Trophoblast cell (in vitro differentiated cells and primary cell): ENCODE data around the gene PAIP2B. TPM values are rescaled to one million over a fixed set of nuclear protein-coding genes. Genes with fewer than 3 reads are reported as not detected.
A peak's percentile ranks its signal among the peaks of the same experiment; 100 is the strongest.

Source experiments
- DNase-seq, 2 donors: peaks; one replicate each; pipeline ENCODE4 v3.0.0-alpha.2; 2016
- H2AFZ ChIP-seq: 2 replicates; pipeline ENCODE4 v1.6.1; 2013; ENCODE audit warnings: low read length, moderate library complexity, mild to moderate bottlenecking; ENCODE audit not compliant: insufficient read depth, poor library complexity
- H2AK5ac ChIP-seq: 2 replicates; pipeline ENCODE4 v1.6.1; 2013; ENCODE audit warnings: mild to moderate bottlenecking, low read length
- H2BK120ac ChIP-seq: 2 replicates; pipeline ENCODE4 v1.6.1; 2013; ENCODE audit warnings: low read length, mild to moderate bottlenecking, moderate library complexity; ENCODE audit not compliant: insufficient read depth, poor library complexity
- H2BK12ac ChIP-seq: 2 replicates; pipeline ENCODE4 v1.6.1; 2013; ENCODE audit warnings: mild to moderate bottlenecking, low read length, moderate library complexity
- H2BK5ac ChIP-seq: 2 replicates; pipeline ENCODE4 v1.6.1; 2013; ENCODE audit warnings: low read length, low read depth, moderate library complexity, mild to moderate bottlenecking; ENCODE audit not compliant: poor library complexity
- H3K14ac ChIP-seq: 2 replicates; pipeline ENCODE4 v1.6.1; 2013; ENCODE audit warnings: mild to moderate bottlenecking, low read length
- H3K18ac ChIP-seq: 2 replicates; pipeline ENCODE4 v1.6.1; 2013; ENCODE audit warnings: mild to moderate bottlenecking, low read length
- H3K23ac ChIP-seq: 2 replicates; pipeline ENCODE4 v1.6.1; 2013; ENCODE audit warnings: low read length
- H3K27ac ChIP-seq: 2 replicates; pipeline ENCODE4 v1.5.1; 2013; ENCODE audit warnings: low read depth, mild to moderate bottlenecking, inconsistent platforms, low read length, moderate library complexity
- H3K27me3 ChIP-seq: 2 replicates; pipeline ENCODE4 v1.6.1; 2013; ENCODE audit warnings: inconsistent platforms, mild to moderate bottlenecking, low read length, moderate library complexity; ENCODE audit not compliant: insufficient read depth
- H3K36me3 ChIP-seq, 2 experiments: 1 replicate in 1 of 2; 2 replicates in 1 of 2; pipeline ENCODE4 v1.6.1; 2013; ENCODE audit warnings: low read length in 2 of 2, mild to moderate bottlenecking in 2 of 2, moderate library complexity in 1 of 2; ENCODE audit not compliant: insufficient read depth in 2 of 2, control insufficient read depth in 1 of 2
- H3K4ac ChIP-seq: 2 replicates; pipeline ENCODE4 v1.6.1; 2013; ENCODE audit warnings: low read depth, mild to moderate bottlenecking, low read length, moderate library complexity
- H3K4me1 ChIP-seq, 2 experiments: 1 replicate in 1 of 2; 2 replicates in 1 of 2; pipeline ENCODE4 v1.6.1; 2013; ENCODE audit warnings: low read length in 2 of 2, mild to moderate bottlenecking in 2 of 2, moderate library complexity in 1 of 2; ENCODE audit not compliant: insufficient read depth in 2 of 2, control insufficient read depth in 1 of 2
- H3K4me2 ChIP-seq: 2 replicates; pipeline ENCODE4 v1.6.1; 2013; ENCODE audit warnings: inconsistent platforms, mild to moderate bottlenecking, low read length, moderate library complexity
- H3K4me3 ChIP-seq: 2 replicates; pipeline ENCODE4 v1.5.1; 2013; ENCODE audit warnings: mild to moderate bottlenecking, low read depth, low read length, inconsistent platforms
- H3K79me1 ChIP-seq: one replicate; pipeline ENCODE4 v1.6.1; 2013; ENCODE audit warnings: low read length
- H3K79me2 ChIP-seq: 2 replicates; pipeline ENCODE4 v1.6.1; 2013; ENCODE audit warnings: low read length, mild to moderate bottlenecking; ENCODE audit not compliant: control insufficient read depth, insufficient read depth, poor library complexity
- H3K9ac ChIP-seq: 2 replicates; pipeline ENCODE4 v1.6.1; 2013; ENCODE audit warnings: mild to moderate bottlenecking, low read length
- H3K9me3 ChIP-seq: 2 replicates; pipeline ENCODE4 v1.6.1; 2013; ENCODE audit warnings: low read depth, mild to moderate bottlenecking, control low read depth, inconsistent platforms, low read length; ENCODE audit not compliant: insufficient read depth
- H4K12ac ChIP-seq: 2 replicates; pipeline ENCODE4 v1.6.1; 2013; ENCODE audit warnings: low read depth, mild to moderate bottlenecking, low read length, moderate library complexity
- H4K8ac ChIP-seq: 2 replicates; pipeline ENCODE4 v1.6.1; 2013; ENCODE audit warnings: low read depth, mild to moderate bottlenecking, low read length, moderate library complexity
- H4K91ac ChIP-seq: one replicate; pipeline ENCODE4 v1.6.1; 2013; ENCODE audit warnings: low read depth, mild to moderate bottlenecking, low read length, moderate library complexity
- WGBS: extraction: QIAGEN DNeasy Blood & Tissue Kit; methylation state at CpG from one replicate; pipeline ENCODE4 v1.1.7; 2013; ENCODE audit warnings: missing lambda C conversion rate; ENCODE audit not compliant: insufficient read length, insufficient coverage; ENCODE audit errors: extremely low coverage; 5-methylcytosine and 5-hydroxymethylcytosine counted together
- polyA plus RNA-seq: library from polyadenylated mRNA; stranded (reverse); fragments of 200-250 nt; gene quantifications from 2 replicates; pipeline ENCODE4 v1.2.3, GENCODE V29; 2013

The PAIP2B gene
- 3.0 and 3.2 TPM in 2 replicates for polyA plus RNA-seq

- Histone ChIP-seq H3K36me3 (no peaks in the 10 kb centered on the region), H4K12ac (no peak within 1 kb of the TSS), H3K9ac (peak within 1 kb of the TSS; percentile 71), H3K4ac (peak within 1 kb of the TSS; percentile 25), H3K18ac (no peak within 1 kb of the TSS), H3K4me2 (peak within 1 kb of the TSS; percentile 99), H3K23ac (no peak within 1 kb of the TSS), H2BK12ac (no peak within 1 kb of the TSS), H3K14ac (peak within 1 kb of the TSS; percentile 26), H3K79me2 (no peaks in the 10 kb centered on the region), H2AFZ (peak within 1 kb of the TSS; percentile 99), H2BK5ac (no peak within 1 kb of the TSS), H4K91ac (no peak within 1 kb of the TSS), H3K27me3 (no peaks in the 10 kb centered on the region), H3K9me3 (no peaks in the 10 kb centered on the region), H2BK120ac (peak within 1 kb of the TSS; percentile 27), H3K79me1 (peaks cover 1% of the 10 kb centered on the region), H2AK5ac (no peak within 1 kb of the TSS), H3K4me3 (peak within 1 kb of the TSS; percentile 80), H4K8ac (peak within 1 kb of the TSS; percentile 54), H3K4me1 (peaks cover 0 to 4% of the 10 kb centered on the region in 2 experiments), H3K27ac (no peak within 1 kb of the TSS)
- WGBS, result no CpG with 5 or more reads among the region's 30 CpGs
- DNase-seq, result peak; percentile 100
Measured at GRCh38 chr2:71226965-71227560, at the start of gene PAIP2B. Gene PAIP2B, minus strand, starts transcription at chr2:71227103. Its CDS starts 24,514 bp downstream, at chr2:71202589.

GRCh38 chr2:71275939-71276310, 49.0 kb upstream of the PAIP2B start:
- Histone ChIP-seq H3K9ac (no peak overlapping the region), H2BK120ac (no peak overlapping the region), H3K18ac (no peak overlapping the region), H4K8ac (no peak overlapping the region), H3K79me1 (no peaks in the 10 kb centered on the region), H3K23ac (no peak overlapping the region), H3K4me1 (peaks cover 5 to 6% of the 10 kb centered on the region in 2 experiments), H3K4me3 (no peak overlapping the region), H2BK12ac (no peak overlapping the region), H2BK5ac (no peak overlapping the region), H3K79me2 (peaks cover 2% of the 10 kb centered on the region), H4K12ac (no peak overlapping the region), H3K14ac (no peak overlapping the region), H2AK5ac (no peak overlapping the region), H3K27ac (no peak overlapping the region), H3K36me3 (no peaks in the 10 kb centered on the region), H3K27me3 (no peaks in the 10 kb centered on the region), H3K4ac (no peak overlapping the region), H2AFZ (no peak overlapping the region), H3K4me2 (peak overlapping the region; percentile 79), H4K91ac (no peak overlapping the region), H3K9me3 (peaks cover 6% of the 10 kb centered on the region)
- no CpG with 5 or more reads among the region's 8 CpGs for WGBS
- no peak for DNase-seq

- H3K27me3 ChIP-seq, result no peaks in the 10 kb centered on the region
- no peak overlapping the region for H4K91ac ChIP-seq
- no peak overlapping the region for H4K8ac ChIP-seq
- H2BK12ac ChIP-seq, result no peak overlapping the region
- H3K27ac ChIP-seq, result no peak overlapping the region
- H3K18ac ChIP-seq, result no peak overlapping the region
- no peak for DNase-seq
- no peak overlapping the region for H3K23ac ChIP-seq
- H3K4me1 ChIP-seq, result no peaks in the 10 kb centered on the region
- WGBS, result no CpG with 5 or more reads among the region's 9 CpGs
- no peak overlapping the region for H2BK5ac ChIP-seq
- no peak overlapping the region for H3K14ac ChIP-seq
- no peak overlapping the region for H3K9ac ChIP-seq
- H2BK120ac ChIP-seq, result no peak overlapping the region
- no peaks in the 10 kb centered on the region for H3K36me3 ChIP-seq
- no peak overlapping the region for H3K4me3 ChIP-seq
- H3K9me3 ChIP-seq, result no peaks in the 10 kb centered on the region
- no peak overlapping the region for H4K12ac ChIP-seq
- no peak overlapping the region for H3K4me2 ChIP-seq
- H3K79me1 ChIP-seq, result no peaks in the 10 kb centered on the region
- H2AK5ac ChIP-seq, result no peak overlapping the region
- no peak overlapping the region for H2AFZ ChIP-seq
- H3K79me2 ChIP-seq, result no peaks in the 10 kb centered on the region
- H3K4ac ChIP-seq, result no peak overlapping the region
Measured at GRCh38 chr2:71269511-71270090, 42.7 kb upstream of the PAIP2B start.

- Histone ChIP-seq H2BK5ac (no peak overlapping the region), H3K79me1 (no peaks in the 10 kb centered on the region), H2AK5ac (no peak overlapping the region), H2BK12ac (no peak overlapping the region), H4K91ac (no peak overlapping the region), H3K9me3 (no peaks in the 10 kb centered on the region), H3K4me3 (no peak overlapping the region), H3K4me2 (no peak overlapping the region), H3K9ac (no peak overlapping the region), H3K79me2 (no peaks in the 10 kb centered on the region), H4K12ac (no peak overlapping the region), H3K27me3 (no peaks in the 10 kb centered on the region), H3K4me1 (no peaks in the 10 kb centered on the region), H2BK120ac (no peak overlapping the region), H3K36me3 (no peaks in the 10 kb centered on the region), H3K4ac (no peak overlapping the region), H3K14ac (no peak overlapping the region), H2AFZ (no peak overlapping the region), H3K23ac (no peak overlapping the region), H3K27ac (no peak overlapping the region), H4K8ac (no peak overlapping the region), H3K18ac (no peak overlapping the region)
- no peak for DNase-seq
- no CpG with 5 or more reads among the region's 6 CpGs for WGBS
Measured at GRCh38 chr2:71263386-71263785, 36.5 kb upstream of the PAIP2B start.
